Astrocyte (in vitro differentiated cells and primary cell): Measurements from ENCODE around the gene RPL7A.
"Not testable (repeated sequence)": the region's sequence is repeated elsewhere in the genome, so short reads cannot be mapped to it uniquely, and the experiment has no call there.

Experiments used
- EZH2 ChIP-seq: IDR thresholded peaks from 2 replicates; pipeline ENCODE4 v1.6.1; 2012; ENCODE audit warnings: mild to moderate bottlenecking, low read length, inconsistent platforms; ENCODE audit not compliant: insufficient read depth
- TF ChIP-seq, protein P1 (sequence below): IDR thresholded peaks from 2 replicates; pipeline ENCODE4 v1.5.1; 2011; ENCODE audit warnings: low read depth, mild to moderate bottlenecking, inconsistent platforms, low read length, moderate library complexity; ENCODE audit not compliant: insufficient read depth

DNA sequence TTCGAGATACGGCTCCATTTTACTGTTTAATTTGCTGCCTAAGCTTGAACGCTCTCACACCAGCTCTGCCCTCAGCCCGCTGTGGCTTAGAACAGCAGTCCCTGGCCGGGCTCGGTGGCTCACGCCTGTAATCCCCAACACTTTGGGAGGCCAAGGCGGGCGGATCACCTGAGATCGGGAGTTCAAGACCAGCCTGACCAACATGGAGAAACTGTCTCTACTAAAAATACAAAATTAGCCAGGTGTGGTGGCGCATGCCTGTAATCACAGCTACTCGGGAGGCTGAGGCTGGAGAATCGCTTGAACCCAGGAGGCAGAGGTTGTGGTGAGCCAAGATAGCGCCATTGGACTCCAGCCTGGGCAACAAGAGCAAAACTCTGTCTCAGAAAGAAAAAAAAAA lies 29.3 kb downstream of the RPL7A start:
- TF ChIP-seq, protein P1, sequence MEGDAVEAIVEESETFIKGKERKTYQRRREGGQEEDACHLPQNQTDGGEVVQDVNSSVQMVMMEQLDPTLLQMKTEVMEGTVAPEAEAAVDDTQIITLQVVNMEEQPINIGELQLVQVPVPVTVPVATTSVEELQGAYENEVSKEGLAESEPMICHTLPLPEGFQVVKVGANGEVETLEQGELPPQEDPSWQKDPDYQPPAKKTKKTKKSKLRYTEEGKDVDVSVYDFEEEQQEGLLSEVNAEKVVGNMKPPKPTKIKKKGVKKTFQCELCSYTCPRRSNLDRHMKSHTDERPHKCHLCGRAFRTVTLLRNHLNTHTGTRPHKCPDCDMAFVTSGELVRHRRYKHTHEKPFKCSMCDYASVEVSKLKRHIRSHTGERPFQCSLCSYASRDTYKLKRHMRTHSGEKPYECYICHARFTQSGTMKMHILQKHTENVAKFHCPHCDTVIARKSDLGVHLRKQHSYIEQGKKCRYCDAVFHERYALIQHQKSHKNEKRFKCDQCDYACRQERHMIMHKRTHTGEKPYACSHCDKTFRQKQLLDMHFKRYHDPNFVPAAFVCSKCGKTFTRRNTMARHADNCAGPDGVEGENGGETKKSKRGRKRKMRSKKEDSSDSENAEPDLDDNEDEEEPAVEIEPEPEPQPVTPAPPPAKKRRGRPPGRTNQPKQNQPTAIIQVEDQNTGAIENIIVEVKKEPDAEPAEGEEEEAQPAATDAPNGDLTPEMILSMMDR = not testable (repeated sequence)
- TF ChIP-seq EZH2 = not testable (repeated sequence)
